Hepatocyte (in vitro differentiated cells): ENCODE measurements around the gene TMED5.

Source experiments
- EZH2 ChIP-seq: fragments of 200-600 bp; sonication (generic); IDR thresholded peaks from 2 replicates; pipeline ENCODE4 v1.6.1; 2016; ENCODE audit warnings: antibody characterized with exemption, mild to moderate bottlenecking, borderline replicate concordance
- EZH2phosphoT487 ChIP-seq: fragments of 200-600 bp; sonication (generic); IDR thresholded peaks from one replicate; pipeline ENCODE4 v1.6.1; 2018; ENCODE audit warnings: antibody characterized with exemption, mild to moderate bottlenecking, low read depth, moderate library complexity; ENCODE audit not compliant: unreplicated experiment, severe bottlenecking
- TF ChIP-seq, protein P1 (sequence below): fragments of 200-600 bp; sonication (generic); IDR thresholded peaks from 2 replicates; pipeline ENCODE4 v1.5.1; 2016; ENCODE audit warnings: antibody characterized with exemption, mild to moderate bottlenecking; ENCODE audit not compliant: poor library complexity

- TF ChIP-seq EZH2phosphoT487 (no peak), EZH2 (no peak)
- TF ChIP-seq, protein P1, sequence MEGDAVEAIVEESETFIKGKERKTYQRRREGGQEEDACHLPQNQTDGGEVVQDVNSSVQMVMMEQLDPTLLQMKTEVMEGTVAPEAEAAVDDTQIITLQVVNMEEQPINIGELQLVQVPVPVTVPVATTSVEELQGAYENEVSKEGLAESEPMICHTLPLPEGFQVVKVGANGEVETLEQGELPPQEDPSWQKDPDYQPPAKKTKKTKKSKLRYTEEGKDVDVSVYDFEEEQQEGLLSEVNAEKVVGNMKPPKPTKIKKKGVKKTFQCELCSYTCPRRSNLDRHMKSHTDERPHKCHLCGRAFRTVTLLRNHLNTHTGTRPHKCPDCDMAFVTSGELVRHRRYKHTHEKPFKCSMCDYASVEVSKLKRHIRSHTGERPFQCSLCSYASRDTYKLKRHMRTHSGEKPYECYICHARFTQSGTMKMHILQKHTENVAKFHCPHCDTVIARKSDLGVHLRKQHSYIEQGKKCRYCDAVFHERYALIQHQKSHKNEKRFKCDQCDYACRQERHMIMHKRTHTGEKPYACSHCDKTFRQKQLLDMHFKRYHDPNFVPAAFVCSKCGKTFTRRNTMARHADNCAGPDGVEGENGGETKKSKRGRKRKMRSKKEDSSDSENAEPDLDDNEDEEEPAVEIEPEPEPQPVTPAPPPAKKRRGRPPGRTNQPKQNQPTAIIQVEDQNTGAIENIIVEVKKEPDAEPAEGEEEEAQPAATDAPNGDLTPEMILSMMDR = no peak
Observed at GRCh38 chr1:93120614-93121013, 59.6 kb downstream of the TMED5 start.
